Activated naive CD4-positive, alpha-beta T cell (primary cell): ENCODE measurements around the gene ANAPC10.
"Not testable (repeated sequence)": the region's sequence is repeated elsewhere in the genome, so short reads cannot be mapped to it uniquely, and the experiment has no call there.

Experiments
- DNase-seq, 4 experiments: peaks; one replicate each; lab custom pipeline; 2025; lab: John Stamatoyannopoulos, UW

The ANAPC10 gene

DNA sequence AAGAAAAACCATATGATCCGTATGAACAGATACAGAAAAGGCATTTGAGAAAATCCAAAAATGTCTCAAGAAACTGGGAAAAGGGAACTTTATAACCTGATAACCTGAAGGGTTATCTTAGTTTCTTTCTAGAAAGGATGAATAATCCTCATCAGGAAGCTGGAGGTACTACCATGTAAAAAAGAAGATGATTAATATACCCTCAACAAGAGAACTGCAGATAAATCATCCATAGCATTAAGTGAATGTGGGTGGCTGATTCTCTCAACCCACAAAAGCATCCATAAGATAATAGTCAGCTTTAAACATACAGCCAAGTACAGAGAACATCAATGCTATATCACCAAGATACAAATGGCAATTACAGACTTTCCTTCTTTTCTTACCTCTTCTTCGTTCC is 26.4 kb downstream of the ANAPC10 start:
- no peak for DNase-seq

DNA sequence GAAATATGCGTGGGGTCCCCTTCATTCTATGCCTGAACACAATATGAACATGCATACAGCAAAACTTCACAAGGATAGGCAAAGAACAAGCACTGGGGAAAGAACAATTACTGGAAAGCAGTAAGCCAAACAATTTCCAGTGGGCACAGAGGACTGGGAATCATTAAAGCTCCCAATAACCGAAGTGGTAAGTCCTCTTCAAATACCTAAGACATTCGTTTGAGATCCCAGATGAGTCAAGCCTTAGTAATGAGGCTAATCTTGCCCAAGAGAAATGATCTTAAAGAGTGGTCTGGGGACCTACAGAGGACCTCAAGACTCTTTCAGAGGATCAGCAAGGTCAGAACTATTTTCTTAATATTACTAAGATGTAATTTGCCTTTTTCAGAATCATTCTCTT is 28.6 kb downstream of the ANAPC10 start:
- DNase-seq = no peak

DNA sequence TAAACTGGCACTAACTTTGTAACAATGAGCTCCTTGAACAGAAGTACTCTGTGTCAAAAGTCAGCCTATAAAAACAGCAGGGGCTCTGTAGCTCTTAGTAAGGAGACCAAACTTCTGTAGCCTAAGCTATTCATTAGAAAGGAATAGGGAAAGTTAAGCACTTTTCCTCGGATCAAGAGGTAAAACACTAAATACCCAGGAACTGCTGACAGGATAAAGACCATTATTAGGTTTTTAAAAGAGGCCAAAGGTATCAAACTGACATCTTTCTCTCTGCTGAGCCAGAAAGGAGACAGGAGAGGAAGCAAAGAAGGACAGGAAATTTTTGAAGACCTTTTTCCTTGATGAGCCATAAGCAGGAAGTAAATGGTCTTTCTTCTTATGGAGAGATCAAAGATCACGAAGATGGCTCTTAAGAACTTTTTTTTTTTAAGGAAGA is 31.9 kb downstream of the ANAPC10 start:
- DNase-seq = no peak

DNA sequence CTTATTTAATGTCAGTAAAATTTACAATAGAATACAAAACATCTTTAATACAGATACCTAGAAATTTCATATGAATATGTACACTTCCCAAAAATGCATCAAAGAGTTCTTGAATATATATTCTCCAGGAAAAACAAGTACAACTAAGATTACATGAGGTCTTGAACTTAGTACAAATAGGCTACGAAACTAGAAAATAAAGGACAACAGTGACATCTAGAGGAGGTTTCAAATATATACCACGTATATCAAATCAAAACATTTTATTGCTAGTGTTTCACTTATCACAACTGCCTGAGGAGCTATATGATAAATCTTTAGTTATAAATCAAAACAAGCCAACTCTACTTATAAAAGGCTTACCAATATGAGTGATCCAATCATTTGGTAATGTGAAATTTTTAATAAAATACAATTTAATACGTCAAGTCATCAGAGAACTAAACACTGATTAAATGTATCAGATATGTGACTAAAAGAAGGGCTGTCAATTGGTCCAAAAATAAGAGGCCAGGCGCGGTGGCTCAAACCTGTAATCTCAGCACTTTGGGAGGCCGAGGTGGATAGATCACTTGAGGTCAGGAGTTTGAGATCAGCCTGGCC is 36.6 kb downstream of the ANAPC10 start:
- DNase-seq = no peak

DNA sequence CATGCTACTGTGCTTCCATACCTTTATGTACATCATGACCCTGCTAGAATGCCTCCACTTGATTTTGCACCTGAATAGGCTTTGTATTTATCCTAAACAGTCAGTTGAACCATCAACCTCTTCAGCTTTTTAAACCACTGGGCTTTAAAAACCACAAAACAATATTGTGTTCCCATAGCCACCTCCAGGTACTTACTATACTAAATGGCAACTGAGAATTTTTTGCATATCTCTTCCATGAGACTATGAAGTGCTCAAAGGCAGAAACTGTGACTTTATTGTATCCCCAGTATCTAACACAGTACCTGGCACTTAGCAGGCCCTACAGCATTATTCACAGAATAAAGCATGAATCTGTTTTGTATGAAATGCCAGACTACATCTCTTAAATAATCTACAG is 39.7 kb downstream of the ANAPC10 start:
- no peak for DNase-seq

DNA sequence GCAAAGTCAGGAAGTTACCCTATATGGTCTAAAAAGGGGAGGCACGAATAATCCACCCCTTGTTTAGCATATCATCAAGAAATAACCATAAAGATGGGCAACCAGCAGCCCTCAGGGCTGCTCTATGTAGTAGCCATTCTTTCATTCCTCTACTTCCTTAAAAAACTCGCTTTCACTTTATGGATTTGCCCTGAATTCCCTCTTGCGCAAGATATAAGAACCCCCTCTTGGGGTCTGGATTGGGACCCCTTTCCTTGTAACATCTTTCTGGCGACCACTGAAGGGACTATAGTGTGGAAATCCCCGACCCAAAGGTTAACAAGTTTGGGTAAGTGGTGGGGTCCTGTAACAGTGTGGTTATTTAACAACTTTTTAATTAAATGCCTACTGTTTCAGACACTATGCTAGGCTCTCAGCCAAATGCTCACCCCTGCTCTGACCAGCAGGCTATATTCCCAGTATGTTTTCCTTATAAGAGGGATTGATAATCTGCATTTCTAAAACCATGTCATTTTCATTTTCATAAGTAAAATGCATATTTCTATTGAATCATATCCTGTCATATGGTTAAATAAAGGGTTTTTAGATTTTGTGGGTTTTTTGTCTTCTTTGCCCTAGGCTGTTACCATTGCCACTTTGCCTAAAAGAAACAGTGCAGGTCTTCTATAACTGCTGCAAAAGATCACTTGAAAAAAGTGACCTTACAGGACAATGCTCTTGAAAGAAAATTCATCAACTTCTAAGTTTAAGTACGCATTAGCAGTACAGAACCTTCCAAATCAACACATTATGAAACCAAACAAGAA is 41.5 kb downstream of the ANAPC10 start:
- DNase-seq = no peak

GRCh38 chr4:145055533-145056257 is 42.3 kb downstream of the ANAPC10 start:
- DNase-seq = no peak

- no peak for DNase-seq
These were observed 48.8 kb downstream of the ANAPC10 start for GRCh38 chr4:145049241-145049640.

GRCh38 chr4:145048817-145049216 is 49.2 kb downstream of the ANAPC10 start:
- DNase-seq = no peak

DNA sequence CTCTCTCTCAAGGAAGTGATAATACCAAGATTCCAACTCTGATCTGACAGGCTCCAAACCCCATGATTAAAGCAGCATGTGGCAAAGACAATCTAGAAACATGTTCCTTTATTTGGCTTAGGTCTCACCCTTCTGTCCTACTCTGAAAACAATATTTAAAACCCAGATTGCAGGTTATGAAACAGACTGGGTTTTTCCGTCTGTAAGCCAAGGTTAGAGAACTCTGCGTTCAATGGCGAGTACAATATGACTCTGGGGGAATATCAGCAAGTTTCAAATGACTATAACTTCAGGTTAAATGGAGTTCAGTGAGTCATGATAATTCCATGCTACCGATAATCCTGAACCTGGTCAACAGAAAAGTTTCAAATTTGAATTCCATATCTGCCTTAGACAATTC is 50.8 kb downstream of the ANAPC10 start:
- DNase-seq = no peak

GRCh38 chr4:145045180-145045579 is 52.8 kb downstream of the ANAPC10 start:
- no peak for DNase-seq

DNA sequence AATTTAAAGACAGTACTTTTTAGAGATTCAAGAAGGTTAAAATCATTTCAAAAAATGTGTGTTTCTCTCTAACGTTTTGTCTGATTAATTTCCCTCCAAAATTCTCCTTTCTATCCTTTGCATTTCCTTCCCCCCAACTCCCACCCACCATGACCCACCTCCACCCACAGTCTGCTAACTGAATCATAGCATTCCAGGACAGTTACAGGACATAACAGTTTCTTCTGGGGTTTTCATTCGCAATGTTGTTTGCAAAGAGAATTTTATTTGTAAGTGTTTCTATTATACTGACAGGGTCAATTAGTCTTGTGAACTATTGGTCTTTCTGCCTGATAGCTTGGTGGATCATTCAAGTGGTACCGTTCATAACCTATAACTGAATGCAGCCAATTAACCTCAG is 53.7 kb downstream of the ANAPC10 start:
- no peak for DNase-seq

GRCh38 chr4:145043306-145043705 is 54.7 kb downstream of the ANAPC10 start:
- DNase-seq = no peak

DNA sequence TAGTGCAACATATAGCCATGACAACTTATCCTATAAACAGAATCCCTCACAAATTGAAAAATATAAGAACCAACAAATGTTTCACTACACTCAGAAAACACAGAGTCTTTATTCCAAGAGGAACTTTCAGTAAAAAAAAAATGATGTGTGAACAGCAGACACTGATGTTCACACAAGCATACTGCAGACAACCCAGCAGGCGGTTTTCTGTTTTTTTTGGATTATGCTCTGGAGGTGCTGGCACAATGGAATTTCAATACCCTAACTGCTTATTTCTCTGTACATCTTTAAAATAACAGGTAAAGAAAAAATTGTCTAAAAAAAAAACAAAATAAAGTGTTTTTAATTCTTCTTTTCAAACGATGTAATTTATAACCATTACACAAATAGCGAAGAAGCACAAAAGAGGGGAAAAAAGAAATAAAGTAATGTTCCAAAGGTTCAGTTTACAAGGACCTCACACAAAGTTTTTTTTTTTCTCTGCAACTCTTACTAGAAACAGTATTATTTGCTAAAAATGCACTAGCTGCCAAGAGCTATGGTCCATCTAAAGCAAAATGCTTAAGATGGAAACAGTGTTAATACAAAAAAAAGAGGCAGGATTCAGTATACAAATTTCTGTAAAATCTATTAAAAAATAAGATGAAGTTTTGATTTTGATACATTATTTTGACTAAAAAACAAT is 55.3 kb downstream of the ANAPC10 start:
- DNase-seq = no peak

DNA sequence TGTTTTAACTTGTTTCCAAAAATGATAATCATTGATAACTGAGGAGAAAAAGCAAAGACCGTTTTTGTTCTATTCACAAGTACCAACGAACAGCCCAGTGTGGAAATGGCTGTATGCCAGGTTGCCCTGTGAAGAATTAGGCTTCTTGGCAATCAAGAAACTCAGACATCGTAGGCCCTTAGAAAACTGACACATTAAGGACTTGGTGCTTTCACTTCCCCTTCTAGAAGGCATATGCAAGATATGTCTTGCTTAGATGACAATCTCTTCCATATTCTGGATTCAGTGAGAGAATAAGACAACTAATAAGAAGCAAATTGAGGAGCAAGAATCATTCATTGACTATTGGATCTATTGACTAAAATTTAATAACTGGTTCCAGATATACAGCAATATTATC is 56.6 kb downstream of the ANAPC10 start:
- no peak for DNase-seq

- DNase-seq = no peak
These were observed 62.4 kb downstream of the ANAPC10 start for GRCh38 chr4:145035494-145036136.

- DNase-seq = no peak
These were observed 63.2 kb downstream of the ANAPC10 start for GRCh38 chr4:145034727-145035211.

- DNase-seq = no peak
These were observed 78.7 kb downstream of the ANAPC10 start for GRCh38 chr4:145019346-145019745.

GRCh38 chr4:145014365-145014764 is 83.6 kb downstream of the ANAPC10 start:
- no peak for DNase-seq

DNA sequence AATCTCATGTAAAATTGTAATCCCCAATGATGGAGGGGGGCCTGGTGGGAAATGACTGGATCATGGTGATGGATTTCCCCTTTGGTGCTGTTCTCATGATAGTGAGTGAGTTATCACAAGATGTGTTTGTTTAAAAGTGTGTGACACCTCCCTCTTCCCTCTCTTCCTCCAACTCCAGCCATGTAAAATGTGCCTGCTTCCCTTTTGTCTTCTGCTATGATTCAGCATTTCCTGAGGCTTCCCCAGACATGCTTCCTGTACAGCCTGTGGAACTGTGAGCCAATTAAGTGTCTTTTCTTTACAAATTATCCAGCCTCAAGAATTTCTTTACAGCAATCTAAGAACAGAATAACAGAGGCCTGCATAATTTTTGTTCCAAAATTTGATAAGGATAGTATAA is 85.2 kb downstream of the ANAPC10 start:
- DNase-seq = no peak

DNA sequence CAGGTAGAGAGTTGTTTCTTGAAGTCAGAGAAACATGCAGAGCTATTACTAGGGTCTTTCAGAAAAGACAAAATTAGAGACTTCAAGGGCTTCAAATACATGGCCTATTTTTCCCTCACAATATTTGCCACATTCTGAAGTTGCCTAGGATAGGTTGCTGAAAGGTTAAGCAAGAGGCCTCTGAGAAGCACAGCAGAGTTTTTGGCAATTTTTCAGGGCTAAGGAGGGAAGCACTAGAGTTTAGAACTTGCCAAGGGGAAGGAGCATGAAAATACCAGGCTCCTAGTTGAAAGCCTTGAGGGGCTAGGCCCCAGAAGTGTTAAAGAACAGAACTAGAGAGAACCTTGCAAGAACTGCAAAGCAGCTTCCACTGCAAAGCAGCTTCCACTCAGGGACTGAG is 86.4 kb downstream of the ANAPC10 start:
- DNase-seq = no peak

DNA sequence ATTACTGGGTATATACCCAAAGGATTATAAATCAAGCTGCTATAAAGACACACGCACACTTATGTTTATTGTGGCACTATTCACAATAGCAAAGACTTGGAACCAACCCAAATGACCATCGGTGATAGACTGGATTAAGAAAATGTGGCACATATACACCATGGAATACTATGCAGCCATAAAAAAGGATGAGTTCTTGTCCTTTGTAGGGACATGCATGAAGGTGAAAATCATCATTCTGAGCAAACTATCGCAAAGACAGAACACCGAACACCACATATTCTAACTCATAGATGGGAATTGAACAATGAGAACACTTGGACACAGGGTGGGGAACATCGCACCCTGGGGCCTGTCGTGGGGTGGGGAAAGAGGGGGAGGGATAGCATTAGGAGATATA is 87.7 kb downstream of the ANAPC10 start:
- not testable (repeated sequence) for DNase-seq
